PFSK-1 (cell line): Measurements from ENCODE around the gene HAPLN2.

Source experiments
- FOXP2 ChIP-seq: optimal IDR thresholded peaks from 2 replicates; pipeline ENCODE3; 2011; ENCODE audit warnings: borderline replicate concordance, control low read depth, inconsistent platforms; ENCODE audit not compliant: insufficient read depth; ENCODE audit errors: extremely low read length, extremely low read depth
- POLR2AphosphoS5 ChIP-seq: IDR thresholded peaks from 2 replicates; pipeline ENCODE4 v1.6.1; 2012; ENCODE audit warnings: low read depth, mild to moderate bottlenecking, control low read depth, low read length, moderate library complexity
- TAF1 ChIP-seq: IDR thresholded peaks from 2 replicates; pipeline ENCODE4 v1.6.1; 2012; ENCODE audit warnings: low read length, control low read depth, borderline replicate concordance; ENCODE audit not compliant: insufficient read depth

- TF ChIP-seq FOXP2, result no peak
- no peak for TF ChIP-seq TAF1
- 0 out of 2 replicates have a peak, but pooled peaks have one; percentile 5 for TF ChIP-seq POLR2AphosphoS5
These were observed 49.8 kb downstream of the HAPLN2 start for GRCh38 chr1:156668801-156669637.
